A549 (cell line): ENCODE data around the gene EPN3. TPM values are rescaled to one million over a fixed set of nuclear protein-coding genes. Genes with fewer than 3 reads are reported as not detected.

Experiments used
- polyA plus RNA-seq, 4 experiments: library from polyadenylated mRNA; depleted of rRNA in 3 of 4; stranded (reverse); fragments of >200 nt; fragmentation: RNase III in 1 of 4; extraction: RNeasy Plus Mini Kit Qiagen cat#74134 plus additional on column Dnase treatment in 1 of 4; gene quantifications; 2 replicates in 3 of 4; 3 replicates in 1 of 4; pipeline ENCODE4 v1.2.3, GENCODE V29; 2011 to 2017

The EPN3 gene
- polyA plus RNA-seq, 2 of the 4 experiments (the other 2 are of a cell fraction), result 0.13 to 0.18 TPM

Other genes with a start within 250 kb of the EPN3 start
- gene XYLT2, start 186.6 kb upstream of the EPN3 start, polyA plus RNA-seq (2011; rRNA removed), result 9.7 and 10.5 TPM in 2 replicates
- 13.7 to 15.9 TPM (median 15.8 TPM) in 3 replicates for gene XYLT2, start 186.6 kb upstream of the EPN3 start, polyA plus RNA-seq (2017; fragmentation: RNase III; extraction: RNeasy Plus Mini Kit Qiagen cat#74134 plus additional on column Dnase treatment)
- gene MRPL27, start 159.6 kb upstream of the EPN3 start, polyA plus RNA-seq (2011; rRNA removed), result 149 and 173 TPM in 2 replicates
- gene MRPL27, start 159.6 kb upstream of the EPN3 start, polyA plus RNA-seq (2017; fragmentation: RNase III; extraction: RNeasy Plus Mini Kit Qiagen cat#74134 plus additional on column Dnase treatment), result 155 to 170 TPM (median 156 TPM) in 3 replicates
- 26.3 and 29.9 TPM in 2 replicates for gene EME1, start 159.5 kb upstream of the EPN3 start, polyA plus RNA-seq (2011; rRNA removed)
- gene EME1, start 159.5 kb upstream of the EPN3 start, polyA plus RNA-seq (2017; fragmentation: RNase III; extraction: RNeasy Plus Mini Kit Qiagen cat#74134 plus additional on column Dnase treatment), result 21.9 to 24.3 TPM (median 23.9 TPM) in 3 replicates
- gene LRRC59, start 135.2 kb upstream of the EPN3 start, polyA plus RNA-seq (2011; rRNA removed), result 228 and 237 TPM in 2 replicates
- gene LRRC59, start 135.2 kb upstream of the EPN3 start, polyA plus RNA-seq (2017; fragmentation: RNase III; extraction: RNeasy Plus Mini Kit Qiagen cat#74134 plus additional on column Dnase treatment), result 200 to 226 TPM (median 209 TPM) in 3 replicates
- 28.9 and 33.6 TPM in 2 replicates for gene ACSF2, start 106.5 kb upstream of the EPN3 start, polyA plus RNA-seq (2011; rRNA removed)
- gene ACSF2, start 106.5 kb upstream of the EPN3 start, polyA plus RNA-seq (2017; fragmentation: RNase III; extraction: RNeasy Plus Mini Kit Qiagen cat#74134 plus additional on column Dnase treatment), result 16.3 to 24.4 TPM (median 21.5 TPM) in 3 replicates
- gene CHAD, start 63.9 kb upstream of the EPN3 start, polyA plus RNA-seq (2011; rRNA removed), result not detected in 2 replicates
- gene CHAD, start 63.9 kb upstream of the EPN3 start, polyA plus RNA-seq (2017; fragmentation: RNase III; extraction: RNeasy Plus Mini Kit Qiagen cat#74134 plus additional on column Dnase treatment), result not detected in 3 replicates
- 38.2 and 47.2 TPM in 2 replicates for gene RSAD1, start 53.9 kb upstream of the EPN3 start, polyA plus RNA-seq (2011; rRNA removed)
- 36.3 to 42.0 TPM (median 40.9 TPM) in 3 replicates for gene RSAD1, start 53.9 kb upstream of the EPN3 start, polyA plus RNA-seq (2017; fragmentation: RNase III; extraction: RNeasy Plus Mini Kit Qiagen cat#74134 plus additional on column Dnase treatment)
- 2.5 and 4.1 TPM in 2 replicates for gene MYCBPAP, start 24.3 kb upstream of the EPN3 start, polyA plus RNA-seq (2011; rRNA removed)
- 0.93 to 2.1 TPM (median 1.2 TPM) in 3 replicates for gene MYCBPAP, start 24.3 kb upstream of the EPN3 start, polyA plus RNA-seq (2017; fragmentation: RNase III; extraction: RNeasy Plus Mini Kit Qiagen cat#74134 plus additional on column Dnase treatment)
- gene SPATA20, start 14.4 kb downstream of the EPN3 start, polyA plus RNA-seq (2011; rRNA removed), result 34.4 and 48.5 TPM in 2 replicates
- 96.1 to 123 TPM (median 110 TPM) in 3 replicates for gene SPATA20, start 14.4 kb downstream of the EPN3 start, polyA plus RNA-seq (2017; fragmentation: RNase III; extraction: RNeasy Plus Mini Kit Qiagen cat#74134 plus additional on column Dnase treatment)
- gene CACNA1G, start 28.0 kb downstream of the EPN3 start, polyA plus RNA-seq (2011; rRNA removed), result 4.0 and 4.9 TPM in 2 replicates
- gene CACNA1G, start 28.0 kb downstream of the EPN3 start, polyA plus RNA-seq (2017; fragmentation: RNase III; extraction: RNeasy Plus Mini Kit Qiagen cat#74134 plus additional on column Dnase treatment), result 7.5 to 9.0 TPM (median 8.9 TPM) in 3 replicates
- gene ABCC3, start 102.1 kb downstream of the EPN3 start, polyA plus RNA-seq (2011; rRNA removed), result 342 and 442 TPM in 2 replicates
- gene ABCC3, start 102.1 kb downstream of the EPN3 start, polyA plus RNA-seq (2017; fragmentation: RNase III; extraction: RNeasy Plus Mini Kit Qiagen cat#74134 plus additional on column Dnase treatment), result 225 to 288 TPM (median 248 TPM) in 3 replicates
- gene ANKRD40, start 175.2 kb downstream of the EPN3 start, polyA plus RNA-seq (2011; rRNA removed), result 68.5 and 84.3 TPM in 2 replicates
- gene ANKRD40, start 175.2 kb downstream of the EPN3 start, polyA plus RNA-seq (2017; fragmentation: RNase III; extraction: RNeasy Plus Mini Kit Qiagen cat#74134 plus additional on column Dnase treatment), result 44.2 to 55.2 TPM (median 50.1 TPM) in 3 replicates
- 117 and 209 TPM in 2 replicates for gene LUC7L3, start 186.9 kb downstream of the EPN3 start, polyA plus RNA-seq (2011; rRNA removed)
- gene LUC7L3, start 186.9 kb downstream of the EPN3 start, polyA plus RNA-seq (2017; fragmentation: RNase III; extraction: RNeasy Plus Mini Kit Qiagen cat#74134 plus additional on column Dnase treatment), result 165 to 211 TPM (median 207 TPM) in 3 replicates
- 0.18 and 0.22 TPM in 2 replicates for gene ANKRD40CL, start 234.8 kb downstream of the EPN3 start, polyA plus RNA-seq (2011; rRNA removed)
- gene ANKRD40CL, start 234.8 kb downstream of the EPN3 start, polyA plus RNA-seq (2017; fragmentation: RNase III; extraction: RNeasy Plus Mini Kit Qiagen cat#74134 plus additional on column Dnase treatment), result 0.13 TPM in 1 of 3 replicates, not detected in the others